Peyer's patch (tissue), 4 donors: ENCODE data around the gene YTHDC1. TPM values are rescaled to one million over a fixed set of nuclear protein-coding genes. Genes with fewer than 3 reads are reported as not detected.

Experiments
- DNase-seq, 3 donors: peaks; one replicate each; pipeline ENCODE4 v3.0.0-alpha.2; 2017 to 2019
- H3K27ac ChIP-seq, 4 donors: fragments of 200-600 bp; sonication (generic); one replicate each; pipeline ENCODE4 v1.5.1; 2016 to 2019
- H3K27me3 ChIP-seq, 2 donors: fragments of 200-600 bp; sonication (generic); one replicate each; pipeline ENCODE4 v1.5.1; 2019
- H3K36me3 ChIP-seq, 3 donors: fragments of 200-600 bp; sonication (generic); one replicate each; pipeline ENCODE4 v1.5.1; 2016 to 2019
- H3K4me1 ChIP-seq, 4 donors: fragments of 200-600 bp; sonication (generic); one replicate each; pipeline ENCODE4 v1.5.1; 2016 to 2019
- H3K4me3 ChIP-seq, 4 donors: fragments of 200-600 bp; sonication (generic); 1 replicate in 3 of 4; 2 replicates in 1 of 4; pipeline ENCODE4 v1.5.1; 2016 to 2019; ENCODE audit warnings: mild to moderate bottlenecking in 1 of 4
- H3K9me3 ChIP-seq, 4 donors: fragments of 200-600 bp; sonication (generic); one replicate each; pipeline ENCODE4 v1.5.1; 2016 to 2019; ENCODE audit warnings: mild to moderate bottlenecking in 1 of 4
- CTCF ChIP-seq, 6 experiments: fragments of 450-650 bp in 4 of 6; fragments of 200-600 bp in 2 of 6; sonication (generic) in 1 of 6; IDR thresholded peaks; one replicate each; pipeline ENCODE4 v1.5.1; 2017 to 2019; ENCODE audit warnings: antibody characterized with exemption in 6 of 6, mild to moderate bottlenecking in 3 of 6, moderate library complexity in 1 of 6
- POLR2A ChIP-seq, 2 donors: fragments of 450-650 bp; IDR thresholded peaks; one replicate each; pipeline ENCODE4 v1.5.1; 2017; ENCODE audit warnings: antibody characterized with exemption in 2 of 2, mild to moderate bottlenecking in 2 of 2, moderate library complexity in 2 of 2
- total RNA-seq, 4 donors: library from RNA; depleted of rRNA; stranded (reverse); fragments of >200 nt; gene quantifications; one replicate each; pipeline ENCODE4 v1.1.0, GENCODE V29; 2016

Gene YTHDC1
- total RNA-seq, 4 donors from 2014 or later = 65.0 to 137 (median 83.3) TPM

- TF ChIP-seq POLR2A (IDR thresholded peaks at IDR 0.05) (no peak), CTCF (IDR thresholded peaks at IDR 0.05) (no peak)
- no peak for DNase-seq
Observed at GRCh38 chr4:68304731-68305130, 45.2 kb downstream of the YTHDC1 start.

DNA sequence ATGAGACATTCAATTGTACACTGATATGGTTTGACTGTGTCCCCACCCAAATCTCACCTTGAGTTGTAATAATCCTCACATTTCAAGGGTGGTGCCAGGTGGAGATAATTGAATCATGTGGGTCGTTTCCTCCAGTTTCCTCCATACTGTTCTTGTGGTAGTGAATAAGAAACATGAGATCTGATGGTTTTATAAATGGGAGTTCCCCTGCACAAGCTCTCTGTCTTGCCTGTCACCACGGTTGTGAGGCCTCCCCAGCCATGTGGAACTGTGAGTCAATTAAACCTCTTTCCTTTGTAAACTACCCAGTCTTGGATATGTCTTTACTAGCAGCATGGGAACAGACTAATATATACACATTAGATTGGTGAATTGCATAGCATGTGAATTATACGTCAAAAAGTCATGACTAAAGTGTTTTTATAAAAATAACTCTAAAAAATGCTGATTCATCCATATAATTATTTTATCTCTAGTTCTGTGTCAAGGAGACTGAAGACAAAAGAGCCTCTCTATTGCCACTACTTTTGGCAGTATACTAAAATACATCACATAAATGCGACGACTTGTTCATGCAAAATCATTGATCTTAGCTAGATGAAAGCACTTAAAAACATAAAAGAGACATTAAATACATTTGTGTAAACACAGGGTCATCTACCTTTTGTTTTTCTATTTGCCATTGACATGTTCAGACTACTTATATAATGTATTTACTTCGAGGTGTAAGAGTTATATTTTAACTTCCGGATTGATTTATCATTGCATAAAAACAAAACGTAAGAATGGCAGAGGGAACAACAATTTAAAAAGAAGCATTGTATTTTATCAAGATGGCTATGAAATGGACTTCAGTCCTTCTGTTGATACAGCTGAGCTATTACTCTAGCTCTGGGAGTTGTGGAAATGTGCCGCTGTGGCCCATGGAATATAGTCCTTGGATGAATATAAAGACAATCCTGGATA is 50.1 kb downstream of the YTHDC1 start:
- no peak for DNase-seq
- TF ChIP-seq CTCF (IDR thresholded peaks at IDR 0.05) (no peak), POLR2A (IDR thresholded peaks at IDR 0.05) (no peak)

More at GRCh38 chr4:68304731-68305130, 45.2 kb downstream of the YTHDC1 start:
- Histone ChIP-seq H3K4me1 (no peaks in the 10 kb centered on the region), H3K27me3 (no peaks in the 10 kb centered on the region), H3K9me3 (no peaks in the 10 kb centered on the region), H3K4me3 (no peak overlapping the region), H3K36me3 (no peaks in the 10 kb centered on the region), H3K27ac (no peak overlapping the region)

DNA sequence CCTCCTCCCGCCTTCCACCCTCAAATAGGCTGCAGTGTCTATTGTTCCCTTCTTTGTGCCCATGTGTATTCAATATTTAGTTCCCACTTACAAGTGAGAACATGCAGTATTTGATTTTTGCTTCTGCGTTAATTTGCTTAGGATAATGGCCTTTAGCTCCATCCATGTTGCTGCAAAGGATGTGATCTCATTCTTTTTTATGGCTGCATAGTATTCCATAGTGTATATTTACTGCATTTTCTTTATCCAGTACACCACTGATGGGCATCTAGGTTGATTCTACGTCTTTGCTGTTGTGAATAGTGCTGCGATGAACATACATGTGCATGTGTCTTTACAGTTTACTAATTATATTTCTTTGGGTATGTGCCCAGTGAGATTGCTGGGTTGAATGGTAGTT is 52.8 kb downstream of the YTHDC1 start:
- no peaks in the 10 kb centered on the region for H3K36me3 ChIP-seq

More for the DNA sequence above, 50.1 kb downstream of the YTHDC1 start:
- Histone ChIP-seq H3K4me3 (no peak overlapping the region), H3K27ac (no peak overlapping the region), H3K27me3 (no peaks in the 10 kb centered on the region), H3K36me3 (no peaks in the 10 kb centered on the region), H3K9me3 (no peaks in the 10 kb centered on the region), H3K4me1 (no peaks in the 10 kb centered on the region)

DNA sequence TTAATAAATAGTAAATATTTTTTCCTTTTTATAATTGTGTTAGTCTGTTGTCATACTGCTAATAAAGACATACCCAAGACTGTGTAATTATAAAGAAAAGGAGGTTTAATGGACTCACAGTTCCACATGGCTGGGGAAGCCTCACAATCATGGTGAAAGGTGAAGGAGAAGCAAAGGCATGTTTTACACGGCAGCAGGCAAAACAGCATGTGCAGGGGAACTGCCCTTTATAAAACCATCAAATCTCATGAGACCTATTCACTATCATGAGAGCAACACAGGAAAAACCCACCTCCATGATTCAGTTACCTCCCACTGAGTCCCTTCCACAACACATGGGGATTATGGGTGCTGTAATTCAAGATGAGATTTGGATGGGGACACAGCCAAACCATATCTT is 58.6 kb downstream of the YTHDC1 start:
- no peaks in the 10 kb centered on the region for H3K36me3 ChIP-seq
- no peak overlapping the region for H3K27ac ChIP-seq
- TF ChIP-seq CTCF (IDR thresholded peaks at IDR 0.05) (no peak), POLR2A (IDR thresholded peaks at IDR 0.05) (no peak)
- H3K4me1 ChIP-seq = no peaks in the 10 kb centered on the region
- H3K27me3 ChIP-seq = no peaks in the 10 kb centered on the region
- H3K9me3 ChIP-seq = no peaks in the 10 kb centered on the region
- H3K4me3 ChIP-seq = no peak overlapping the region
- DNase-seq = no peak

More for the DNA sequence above, 52.8 kb downstream of the YTHDC1 start:
- no peak overlapping the region for H3K4me3 ChIP-seq
- TF ChIP-seq POLR2A (IDR thresholded peaks at IDR 0.05) (no peak), CTCF (IDR thresholded peaks at IDR 0.05) (no peak)
- no peaks in the 10 kb centered on the region for H3K4me1 ChIP-seq
- H3K27ac ChIP-seq = no peak overlapping the region
- no peaks in the 10 kb centered on the region for H3K9me3 ChIP-seq
- DNase-seq = no peak
- no peaks in the 10 kb centered on the region for H3K27me3 ChIP-seq

DNA sequence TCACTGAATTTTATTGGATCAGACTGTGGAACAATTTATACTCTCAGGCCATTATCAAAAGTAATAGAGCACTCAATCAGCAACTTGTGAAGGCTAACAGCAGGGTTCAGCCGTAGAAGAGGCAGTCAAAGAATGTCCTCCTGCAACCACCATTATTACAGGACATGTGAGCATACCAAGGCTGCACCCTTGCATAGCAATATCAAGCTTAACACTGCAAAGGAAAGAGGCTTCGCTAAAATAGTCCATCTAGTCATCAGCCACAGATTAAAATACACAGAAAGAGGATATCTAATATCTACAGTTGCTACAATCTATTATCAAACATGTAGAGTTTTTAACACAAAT is 61.5 kb downstream of the YTHDC1 start:
- H3K4me3 ChIP-seq = no peak overlapping the region
- TF ChIP-seq CTCF (IDR thresholded peaks at IDR 0.05) (no peak), POLR2A (IDR thresholded peaks at IDR 0.05) (no peak)
- no peak for DNase-seq
- H3K36me3 ChIP-seq = no peaks in the 10 kb centered on the region
- no peaks in the 10 kb centered on the region for H3K4me1 ChIP-seq
- no peaks in the 10 kb centered on the region for H3K9me3 ChIP-seq
- no peak overlapping the region for H3K27ac ChIP-seq
- no peaks in the 10 kb centered on the region for H3K27me3 ChIP-seq
